ENCODE results near the gene AEBP2. TPM values are rescaled to one million over a fixed set of nuclear protein-coding genes. Genes with fewer than 3 reads are reported as not detected.

Gene AEBP2, protein sequence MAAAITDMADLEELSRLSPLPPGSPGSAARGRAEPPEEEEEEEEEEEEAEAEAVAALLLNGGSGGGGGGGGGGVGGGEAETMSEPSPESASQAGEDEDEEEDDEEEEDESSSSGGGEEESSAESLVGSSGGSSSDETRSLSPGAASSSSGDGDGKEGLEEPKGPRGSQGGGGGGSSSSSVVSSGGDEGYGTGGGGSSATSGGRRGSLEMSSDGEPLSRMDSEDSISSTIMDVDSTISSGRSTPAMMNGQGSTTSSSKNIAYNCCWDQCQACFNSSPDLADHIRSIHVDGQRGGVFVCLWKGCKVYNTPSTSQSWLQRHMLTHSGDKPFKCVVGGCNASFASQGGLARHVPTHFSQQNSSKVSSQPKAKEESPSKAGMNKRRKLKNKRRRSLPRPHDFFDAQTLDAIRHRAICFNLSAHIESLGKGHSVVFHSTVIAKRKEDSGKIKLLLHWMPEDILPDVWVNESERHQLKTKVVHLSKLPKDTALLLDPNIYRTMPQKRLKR
- total RNA-seq, result 23.1 and 26.2 TPM in 2 replicates

DNA sequence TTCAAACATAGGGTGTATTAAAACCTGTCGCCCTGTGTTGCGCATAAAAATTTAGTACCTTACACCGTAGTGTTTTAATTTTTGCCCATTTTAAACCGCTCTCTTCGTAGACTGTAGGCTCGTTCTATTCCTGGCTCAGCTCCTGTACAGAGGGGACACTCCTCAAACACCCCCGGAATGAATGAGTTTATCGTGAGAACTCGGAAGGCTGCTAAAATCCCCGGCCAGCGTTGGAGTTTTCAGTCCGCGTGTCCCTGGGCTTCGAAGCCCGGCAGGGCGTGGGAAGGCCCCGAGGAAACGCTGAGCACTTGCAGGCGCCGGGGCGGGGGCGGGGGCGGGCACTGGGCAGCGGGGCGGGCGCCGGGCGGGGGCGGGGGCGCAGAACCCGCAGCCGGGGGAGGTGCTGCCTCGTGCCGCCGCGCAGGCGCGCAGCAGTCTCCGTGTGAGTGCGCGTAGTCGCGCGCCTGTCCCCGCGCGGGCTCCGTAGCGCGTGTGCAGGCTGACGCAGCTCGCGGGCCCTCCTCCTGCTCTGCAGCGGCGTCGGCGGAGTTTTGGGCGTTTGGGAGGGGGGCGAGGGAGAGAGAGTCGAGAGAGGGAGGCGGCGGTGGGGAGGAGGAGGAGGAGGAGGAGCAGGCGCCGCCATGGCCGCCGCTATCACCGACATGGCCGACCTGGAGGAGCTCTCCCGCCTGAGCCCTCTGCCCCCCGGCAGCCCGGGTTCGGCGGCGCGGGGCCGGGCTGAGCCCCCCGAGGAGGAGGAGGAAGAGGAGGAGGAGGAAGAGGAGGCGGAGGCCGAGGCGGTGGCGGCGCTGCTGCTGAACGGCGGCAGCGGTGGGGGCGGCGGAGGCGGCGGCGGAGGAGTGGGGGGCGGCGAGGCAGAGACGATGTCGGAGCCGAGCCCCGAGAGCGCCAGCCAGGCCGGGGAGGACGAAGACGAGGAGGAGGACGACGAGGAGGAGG is at the start of gene AEBP2:
AEBP2 (plus strand) TSS at position 434 of the 960 bp plus-strand sequence; CDS start at position 642, 208 bp downstream.

Small RNA genes lying within 50 kb of the gene (small RNA-seq; reads per million reads assigned to genes)
- gene AC091805.2 (not detected), gene RNU6-254P (not detected)

Data from articular chondrocyte of knee joint (primary cell).